LNCAP (cell line): ENCODE measurements around the gene HIRA.

Experiments used
- CTCF ChIP-seq: fragments of 450-650 bp; IDR thresholded peaks from 2 replicates; pipeline ENCODE4 v1.5.1; 2017; ENCODE audit warnings: mild to moderate bottlenecking

HIRA gene

GRCh38 chr22:19405652-19406051, 25.9 kb downstream of the HIRA start:
- TF ChIP-seq CTCF = no peak

- no peak for TF ChIP-seq CTCF
These were observed 26.4 kb downstream of the HIRA start for GRCh38 chr22:19405133-19405532.

GRCh38 chr22:19404676-19405075, 26.9 kb downstream of the HIRA start:
- TF ChIP-seq CTCF = no peak

GRCh38 chr22:19402642-19403191, 28.8 kb downstream of the HIRA start:
- TF ChIP-seq CTCF = no peak

GRCh38 chr22:19401483-19401882, 30.1 kb downstream of the HIRA start:
- TF ChIP-seq CTCF = no peak

GRCh38 chr22:19400881-19401280, 30.7 kb downstream of the HIRA start:
- no peak for TF ChIP-seq CTCF

GRCh38 chr22:19398652-19399051, 32.9 kb downstream of the HIRA start:
- no peak for TF ChIP-seq CTCF

- no peak for TF ChIP-seq CTCF
These were observed 33.3 kb downstream of the HIRA start for GRCh38 chr22:19398206-19398605.
